GM19463 (cell line): Measurements from ENCODE around the gene RIN1.
A peak's percentile ranks its signal among the peaks of the same experiment; 100 is the strongest.

Experiments used
- ATAC-seq: cut with Tn5 transposase; IDR thresholded peaks from one replicate; pipeline ENCODE4 v1.9.1; 2021; ENCODE audit warnings: mild to moderate bottlenecking, moderate library complexity; ENCODE audit not compliant: unreplicated experiment

Gene RIN1

DNA sequence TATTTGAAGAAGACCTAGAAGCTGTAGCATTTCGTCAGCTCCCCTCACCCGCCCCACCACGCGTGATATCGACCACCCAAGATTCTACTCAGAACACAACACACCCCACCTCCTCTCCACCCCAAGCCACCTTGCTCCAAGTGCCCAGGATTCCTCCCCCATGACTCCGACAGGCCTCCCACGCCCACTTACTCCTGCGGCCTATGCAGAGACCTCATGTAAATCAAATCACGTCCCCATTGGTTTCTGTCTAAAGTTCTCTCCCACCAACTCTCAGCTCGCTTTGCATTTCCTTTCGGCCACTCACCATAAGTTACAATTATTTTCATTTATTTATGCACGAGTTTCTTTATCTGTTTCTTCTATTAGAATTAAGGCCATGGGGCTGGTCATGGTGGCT, 33.6 kb downstream of the RIN1 start:
- ATAC-seq = no peak

DNA sequence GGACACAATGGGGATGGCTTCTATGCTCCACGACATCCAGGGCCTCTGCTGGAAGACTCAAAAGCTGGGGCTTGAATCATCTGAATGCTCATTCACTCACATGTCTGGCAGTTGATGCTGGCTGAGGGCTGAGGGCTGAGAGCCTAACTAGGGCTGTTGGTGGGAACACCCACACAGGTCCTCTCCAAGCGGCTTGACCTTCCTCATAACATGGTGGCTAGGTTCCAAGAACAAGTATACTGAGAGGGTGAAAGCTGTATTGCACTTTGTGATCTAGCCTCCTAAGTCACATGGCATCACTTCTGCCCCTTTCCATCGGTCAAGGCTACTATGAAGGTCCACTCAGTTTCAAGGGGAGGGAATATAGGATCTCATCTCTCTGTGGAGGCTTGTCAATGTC, 37.0 kb downstream of the RIN1 start:
- ATAC-seq = no peak

DNA sequence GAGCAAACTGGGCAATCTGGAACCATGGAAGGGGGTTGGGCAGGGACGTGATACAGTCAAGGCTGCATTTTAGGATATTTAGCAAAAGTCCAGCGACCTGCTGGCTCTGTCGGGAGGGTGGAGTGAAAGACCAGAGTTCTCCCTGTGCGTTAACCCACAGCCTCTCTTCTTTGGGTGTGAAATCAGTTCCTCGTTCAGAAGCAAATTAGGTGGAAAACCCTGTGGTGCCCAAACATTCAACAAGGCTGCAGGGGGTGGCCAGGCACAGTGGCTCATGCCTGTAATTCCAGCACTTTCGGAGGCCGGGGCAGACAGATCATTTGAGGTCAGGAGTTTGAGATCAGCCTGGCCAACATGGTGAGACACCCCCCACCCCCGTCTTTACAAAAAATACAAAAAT, 38.6 kb downstream of the RIN1 start:
- no peak for ATAC-seq

DNA sequence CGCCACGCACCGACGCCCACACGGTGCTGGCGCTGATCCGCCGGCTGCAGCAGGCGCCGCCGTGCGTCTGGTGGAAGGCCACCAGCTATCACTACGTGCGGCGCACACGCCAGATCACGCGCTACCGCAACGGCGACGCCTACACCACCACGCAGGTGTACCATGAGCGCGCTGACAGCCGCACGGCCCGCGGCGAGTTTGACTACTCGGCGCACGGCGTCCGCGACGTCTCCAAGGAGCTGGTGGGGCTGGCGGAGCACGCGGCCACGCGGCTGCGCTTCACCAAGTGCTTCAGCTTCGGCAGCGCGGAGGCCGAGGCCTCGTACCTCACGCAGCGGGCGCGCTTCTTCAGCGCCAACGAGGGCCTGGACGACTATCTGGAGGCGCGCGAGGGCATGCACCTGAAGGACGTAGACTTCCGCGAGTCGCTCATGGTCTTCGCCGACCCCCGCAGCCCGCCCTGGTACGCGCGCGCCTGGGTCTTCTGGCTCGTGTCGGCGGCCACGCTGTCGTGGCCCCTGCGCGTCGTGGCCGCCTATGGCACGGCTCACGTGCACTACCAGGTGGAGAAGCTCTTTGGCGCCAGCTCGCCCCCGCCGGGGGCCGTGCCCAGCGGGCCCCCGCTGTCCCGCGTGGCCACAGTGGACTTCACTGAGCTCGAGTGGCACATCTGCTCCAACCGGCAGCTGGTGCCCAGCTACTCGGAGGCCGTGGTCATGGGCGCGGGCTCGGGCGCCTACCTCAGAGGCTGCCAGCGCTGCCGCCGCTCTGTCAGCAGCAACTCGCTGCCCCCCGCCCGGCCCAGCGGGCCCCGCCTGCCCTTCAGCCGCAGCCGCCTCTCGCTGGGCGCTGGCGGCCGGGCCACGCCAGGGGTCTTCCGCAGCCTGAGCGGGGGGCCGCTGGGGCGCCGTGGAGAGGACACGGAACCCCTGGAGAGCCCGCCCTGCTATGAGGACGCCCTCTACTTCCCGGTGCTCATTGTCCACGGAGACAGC, 41.3 kb downstream of the RIN1 start:
- ATAC-seq = no peak

DNA sequence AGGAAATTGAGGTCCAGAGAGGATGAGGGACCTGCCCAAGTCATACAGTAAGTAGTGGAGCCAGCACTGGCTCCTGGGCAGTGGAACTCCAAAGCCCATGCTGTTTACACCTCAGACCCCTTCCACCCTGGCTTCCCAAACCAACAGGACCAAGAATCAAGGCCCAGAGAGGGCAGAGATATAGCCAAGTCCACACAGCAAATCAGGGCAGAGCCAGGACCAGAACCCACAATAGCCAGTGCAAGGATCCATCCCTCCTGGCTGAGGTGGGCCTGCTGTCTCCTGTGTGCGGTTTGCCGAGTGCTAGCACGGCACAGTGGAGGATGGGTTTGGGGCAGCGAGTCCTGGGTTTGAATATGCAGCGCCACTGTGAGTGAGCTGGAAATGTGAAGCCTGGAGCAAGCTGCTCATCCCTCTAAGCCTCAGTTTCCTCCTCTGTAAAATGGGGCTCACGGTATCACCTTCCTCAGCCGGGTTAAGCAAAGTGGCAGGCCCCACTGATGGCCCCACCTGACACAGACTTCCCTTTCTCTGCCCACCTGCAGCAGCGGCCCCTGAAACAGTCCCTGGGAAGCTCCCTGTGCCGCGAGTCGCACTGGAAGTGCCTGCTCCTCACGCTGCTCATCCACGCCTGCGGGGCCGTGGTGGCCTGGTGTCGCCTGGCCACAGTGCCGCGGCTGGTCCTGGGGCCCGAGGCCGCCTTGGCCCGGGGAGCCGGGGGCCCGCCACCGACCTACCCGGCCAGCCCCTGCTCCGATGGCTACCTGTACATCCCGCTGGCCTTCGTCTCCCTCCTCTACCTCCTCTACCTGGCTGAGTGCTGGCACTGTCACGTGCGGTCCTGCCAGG, 42.2 kb downstream of the RIN1 start:
- ATAC-seq = no peak

DNA sequence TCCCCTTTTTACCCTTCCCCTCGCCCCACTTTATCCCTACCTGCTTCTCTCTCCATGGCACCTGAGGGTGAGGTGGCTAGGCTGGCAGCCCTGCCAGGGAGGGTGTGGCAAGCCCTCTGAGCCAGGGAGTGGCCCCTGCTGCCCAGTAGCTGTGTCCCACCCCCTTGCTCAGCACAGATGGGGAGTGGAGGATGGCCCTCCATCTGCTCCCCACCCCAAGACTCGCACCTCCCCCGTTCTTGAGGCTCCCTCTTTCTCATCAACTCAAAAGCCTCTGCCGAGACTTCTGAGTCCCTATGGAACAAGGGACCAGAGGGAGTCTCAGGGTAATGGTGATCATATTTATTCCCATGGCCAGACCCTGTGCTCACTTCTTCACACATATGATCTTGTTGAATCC, 42.9 kb downstream of the RIN1 start:
- no peak for ATAC-seq

DNA sequence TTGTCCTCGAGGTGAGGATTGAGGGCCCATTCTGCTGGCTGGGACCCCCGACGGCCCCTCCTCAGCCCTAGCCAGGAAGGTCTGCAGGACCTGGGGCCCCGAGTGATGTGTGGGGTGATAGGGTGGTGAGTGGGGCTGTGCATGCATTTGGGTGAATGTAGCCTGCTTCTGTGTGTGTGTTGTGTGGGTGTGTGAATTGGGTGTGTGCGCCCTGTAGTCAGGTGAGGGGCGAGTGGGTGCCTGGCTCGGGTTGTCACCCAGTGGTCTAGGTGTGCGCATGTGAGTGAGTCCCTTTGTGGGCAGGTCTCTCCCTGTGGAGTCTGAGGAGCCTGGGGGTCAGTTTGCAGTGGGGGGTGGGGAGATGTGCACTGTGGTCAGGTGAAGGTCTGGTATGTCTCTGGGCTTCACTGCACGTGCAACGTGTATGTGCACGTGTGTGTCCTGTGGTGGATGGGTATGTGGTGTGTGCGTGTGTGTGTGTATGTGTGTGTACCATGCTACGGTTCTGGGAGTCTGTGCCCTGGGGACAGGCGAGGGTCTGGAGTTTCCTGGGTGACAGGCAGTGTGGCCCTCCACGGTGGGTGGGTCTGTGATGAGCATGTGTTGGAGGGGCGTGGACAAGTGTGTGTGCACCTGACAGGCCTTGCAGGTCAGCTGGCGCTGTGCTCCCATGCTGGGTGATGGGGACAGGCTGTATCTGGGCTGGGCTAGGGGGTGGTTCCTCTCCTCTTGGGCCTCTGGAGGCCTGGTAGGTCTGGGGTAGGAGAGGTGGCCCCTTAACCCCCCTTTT, 43.5 kb downstream of the RIN1 start:
- ATAC-seq = no peak

DNA sequence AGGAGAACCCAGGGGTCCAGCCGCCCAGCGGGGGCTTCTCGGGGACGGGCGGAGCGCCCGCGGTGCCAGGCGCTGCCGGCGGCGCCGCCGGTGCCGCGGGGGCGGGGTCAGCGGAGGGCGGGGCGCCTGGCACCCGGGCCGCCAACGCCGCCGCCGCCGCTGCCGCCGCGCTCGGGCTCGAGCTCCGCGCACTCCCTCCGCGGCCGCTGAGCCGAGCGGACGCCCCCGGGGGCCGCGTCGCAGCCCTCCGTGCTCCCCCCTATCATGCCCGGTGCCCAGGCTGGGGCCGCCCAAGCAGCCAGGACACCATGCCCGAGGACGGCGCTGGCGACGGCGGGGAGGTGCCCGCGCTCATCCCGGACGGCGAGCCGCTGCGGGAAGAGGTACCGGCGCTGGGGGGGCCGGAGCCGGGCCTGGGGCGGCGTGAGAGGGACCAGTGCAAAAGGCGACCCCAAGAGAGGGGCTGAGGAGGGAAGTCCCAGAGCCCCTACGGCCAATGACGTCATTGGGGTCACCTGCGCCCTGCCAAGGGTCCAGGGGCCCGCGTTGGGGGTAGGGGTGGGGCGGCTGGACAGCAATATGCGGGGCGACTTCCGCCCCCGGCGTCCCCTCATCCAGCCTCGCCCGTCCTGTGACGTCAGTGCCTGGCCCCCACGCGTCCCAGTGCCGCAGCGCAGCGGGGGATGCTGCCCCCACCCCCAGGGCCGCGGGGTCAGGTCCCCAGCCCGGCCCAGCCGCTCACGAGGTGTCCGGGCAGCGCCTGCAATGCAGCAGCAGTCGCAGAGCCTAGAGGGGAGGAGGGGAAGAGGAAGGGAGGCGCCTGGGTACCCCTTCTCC, 44.3 kb downstream of the RIN1 start, which contains the start of gene TMEM151A:
Gene TMEM151A, plus strand, starts transcription at position 189 of the 837 bp plus-strand sequence. Its CDS starts 120 bp downstream, at position 309.
- ATAC-seq = no peak

DNA sequence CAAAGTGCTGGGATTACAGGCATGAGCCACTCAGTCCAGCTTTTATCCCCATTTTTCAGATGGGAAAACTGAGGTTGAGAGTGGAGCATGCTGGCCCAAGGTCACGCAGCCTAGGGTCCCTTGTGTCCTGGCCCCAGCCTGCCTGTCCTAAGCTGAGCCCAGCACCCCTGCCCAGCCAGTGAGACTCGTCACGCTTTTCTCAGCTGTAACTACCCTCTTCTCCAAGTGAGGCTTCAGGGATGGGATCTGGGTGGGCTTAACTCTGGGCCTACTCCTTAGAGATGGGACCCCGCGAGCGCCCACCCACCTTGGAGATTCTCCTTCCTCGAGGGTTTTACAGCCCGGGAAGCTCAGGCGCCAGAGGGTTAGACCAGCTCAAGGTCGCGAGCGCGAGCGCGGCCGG, 44.9 kb downstream of the RIN1 start:
- no peak for ATAC-seq

DNA sequence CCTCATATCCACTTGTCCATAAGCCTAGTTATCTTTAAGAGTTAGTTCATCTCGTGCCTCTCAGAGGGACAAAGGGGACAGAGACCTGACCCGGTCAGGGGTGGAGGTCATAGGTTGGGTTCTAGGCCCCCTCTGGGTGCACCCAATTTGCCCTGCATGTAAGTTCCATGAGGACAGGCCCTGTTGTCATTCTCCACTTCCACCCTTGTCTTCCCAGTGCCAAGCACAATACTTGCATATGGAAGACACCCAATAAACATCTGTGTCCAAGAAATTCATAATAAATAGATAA, 46.0 kb downstream of the RIN1 start:
- ATAC-seq = no peak

DNA sequence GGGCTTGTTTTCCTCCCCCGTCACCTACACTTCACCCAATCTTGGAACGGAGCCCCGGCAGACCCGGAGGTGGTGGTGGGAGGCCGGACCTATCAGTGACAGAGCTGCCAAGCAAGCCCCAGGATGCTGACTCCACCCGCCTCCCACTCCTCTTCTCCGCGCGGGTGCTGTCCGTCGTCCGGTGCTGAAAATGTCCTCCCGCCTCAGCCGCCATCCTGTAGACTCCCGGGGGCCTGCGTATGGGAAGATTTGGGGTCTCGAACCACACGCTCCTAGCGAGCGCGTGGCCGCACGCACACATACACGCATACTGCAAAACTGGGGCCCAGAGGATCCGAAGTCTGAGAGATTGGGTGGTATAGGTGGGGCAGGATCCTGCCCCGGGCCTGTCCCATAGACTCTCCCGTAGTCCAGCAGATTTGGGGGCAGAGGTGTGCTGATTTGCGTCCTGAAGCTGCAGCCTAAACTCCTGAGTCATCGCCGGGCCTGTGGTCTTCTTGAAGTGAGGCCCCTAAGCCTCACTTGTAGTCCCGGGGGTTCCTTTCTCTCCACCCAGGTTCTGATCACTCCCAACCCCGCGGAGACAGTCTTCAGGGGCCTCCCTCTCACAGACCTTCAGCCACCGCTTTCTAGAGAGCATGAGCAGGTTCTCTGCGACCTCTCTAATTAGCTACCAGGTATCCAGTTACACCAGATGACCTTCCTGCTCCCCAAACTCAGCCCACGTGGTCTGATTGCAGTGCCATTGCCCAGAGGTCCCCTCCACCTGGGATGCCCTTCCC, 46.5 kb downstream of the RIN1 start:
- peak; percentile 31 for ATAC-seq

DNA sequence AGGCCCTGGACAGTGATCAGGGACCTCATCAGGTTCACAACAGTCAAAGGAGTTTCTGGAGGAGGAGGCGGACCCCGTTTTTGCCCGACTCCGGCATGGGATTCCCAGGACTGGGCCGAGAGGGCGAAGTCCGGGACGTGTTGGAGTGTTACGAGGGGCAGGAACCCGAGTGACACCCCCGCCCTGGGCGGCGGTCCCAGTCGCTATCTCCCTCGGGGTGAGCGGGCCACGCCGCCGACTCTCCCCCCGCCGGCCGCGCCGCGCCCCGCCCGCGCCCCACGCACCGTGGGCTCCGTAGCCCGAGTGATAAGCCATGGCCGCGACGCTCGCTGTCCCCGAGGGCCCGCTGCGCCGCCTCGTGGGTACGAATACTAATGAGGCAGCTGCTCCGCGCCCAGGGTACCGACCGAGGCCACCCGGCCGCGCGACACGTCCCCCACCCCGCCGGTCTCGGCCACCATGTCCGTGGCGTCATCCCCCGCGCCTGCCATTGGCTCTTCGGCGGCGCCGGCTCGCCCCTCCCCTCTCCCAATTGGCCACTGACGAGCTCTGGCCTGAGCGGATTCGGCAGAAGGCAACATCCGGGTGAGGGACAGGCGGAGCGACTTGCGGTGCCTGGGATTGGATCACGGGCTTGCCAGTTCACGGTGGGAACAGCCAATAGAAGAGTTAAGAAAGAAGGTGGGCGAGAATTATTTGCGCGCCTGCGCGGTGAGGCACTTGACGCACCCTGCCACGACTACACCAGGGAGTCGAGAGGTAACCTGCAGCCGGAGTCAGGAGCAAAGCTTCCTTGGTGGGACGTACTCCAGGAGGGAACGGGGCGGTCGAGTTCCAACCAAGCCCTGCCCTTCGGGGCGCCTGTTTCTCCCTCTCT, 47.3 kb downstream of the RIN1 start, which contains the start of gene YIF1A:
Gene YIF1A, minus strand, starts transcription at position 473 of the 877 bp plus-strand sequence. Its CDS starts 158 bp downstream, at position 315.
- ATAC-seq = peak; percentile 90

DNA sequence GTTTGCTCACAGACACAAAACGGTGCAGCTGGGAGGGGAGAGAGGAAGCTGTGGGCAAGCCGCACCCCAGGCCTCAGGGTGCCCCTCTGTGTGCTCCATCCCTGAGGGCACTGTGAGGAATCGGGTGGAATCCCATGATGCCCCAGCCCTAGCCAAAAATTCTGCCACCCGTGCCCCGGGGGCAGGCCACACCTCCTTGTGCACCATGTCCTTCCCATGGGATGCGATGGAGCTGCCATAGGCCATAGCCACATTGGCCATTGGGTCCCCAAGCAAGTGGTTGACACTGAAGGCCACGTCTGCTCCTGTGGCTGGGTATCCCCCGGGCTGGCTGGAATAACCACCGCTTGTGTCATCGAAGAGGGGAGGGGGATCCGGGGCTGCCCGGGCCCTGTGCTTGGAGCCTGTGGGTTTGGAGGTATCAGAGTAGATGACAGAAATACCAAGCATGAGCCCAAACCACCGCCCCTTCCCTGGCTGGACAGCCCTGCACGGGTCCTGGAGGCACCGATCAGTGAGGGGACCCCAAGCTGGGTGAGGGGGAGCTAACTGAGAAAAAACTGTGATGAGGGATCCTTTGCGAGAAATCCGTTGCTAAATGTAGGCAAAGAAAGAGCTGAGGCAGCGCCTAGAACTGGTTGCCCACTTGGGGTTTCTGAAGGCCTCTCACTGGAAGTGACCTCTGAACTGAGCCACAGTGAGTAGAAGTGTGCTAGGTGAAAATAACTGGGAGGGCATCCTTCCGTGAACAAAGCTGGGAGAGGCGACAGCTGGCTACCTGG, 48.2 kb downstream of the RIN1 start:
- no peak for ATAC-seq

DNA sequence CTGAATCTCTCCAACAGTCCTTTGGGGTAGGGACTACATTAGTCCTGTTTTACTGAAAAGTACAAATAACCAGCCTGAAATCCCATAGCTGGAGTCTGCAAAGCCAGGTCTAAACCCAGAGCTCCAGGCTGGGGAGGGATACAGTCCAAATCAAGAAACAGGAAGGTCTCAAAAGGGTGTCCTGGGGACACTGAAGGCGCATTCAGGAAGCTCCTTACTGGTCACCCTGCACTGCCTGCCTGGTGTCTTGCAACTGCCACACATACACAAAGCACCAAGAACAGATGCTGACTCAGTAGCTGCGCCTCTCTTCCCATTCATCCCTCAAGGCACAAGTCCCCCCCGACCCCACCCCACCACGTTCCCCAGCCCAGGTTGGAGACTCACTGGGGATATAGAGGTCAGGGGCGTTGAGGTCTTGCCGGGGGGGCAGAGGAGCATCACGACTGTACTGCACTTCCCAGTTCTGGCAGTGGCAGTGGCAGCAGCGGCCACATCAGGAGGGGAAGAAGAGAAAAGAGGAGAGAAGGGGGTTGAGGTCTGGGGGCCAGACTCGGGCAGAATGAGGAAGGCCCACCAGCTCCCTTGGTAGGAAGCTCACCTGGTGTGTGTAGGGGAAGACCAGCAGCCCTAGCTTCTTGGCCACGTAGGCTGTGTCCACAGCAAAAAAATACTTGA, 48.9 kb downstream of the RIN1 start:
- ATAC-seq = no peak

DNA sequence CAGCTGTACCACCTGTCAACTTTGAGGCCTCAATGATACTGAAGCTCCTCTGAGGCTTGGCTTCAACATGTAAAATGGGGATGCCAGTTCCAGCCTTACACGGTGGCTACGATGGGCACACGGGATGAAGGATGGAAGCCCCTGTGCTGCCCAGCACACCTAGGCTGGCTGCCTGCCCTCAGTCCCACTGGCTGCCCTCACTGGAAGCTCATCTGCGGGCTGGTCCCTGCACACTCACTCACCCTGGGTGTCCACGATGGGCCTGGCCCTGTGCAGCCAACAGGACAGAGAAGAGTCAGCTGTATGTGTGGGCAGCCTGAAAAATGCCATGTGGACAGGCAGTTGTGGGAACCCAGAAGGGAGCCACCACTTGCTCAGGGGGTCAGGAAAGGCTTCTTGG, 49.5 kb downstream of the RIN1 start:
- ATAC-seq = no peak

DNA sequence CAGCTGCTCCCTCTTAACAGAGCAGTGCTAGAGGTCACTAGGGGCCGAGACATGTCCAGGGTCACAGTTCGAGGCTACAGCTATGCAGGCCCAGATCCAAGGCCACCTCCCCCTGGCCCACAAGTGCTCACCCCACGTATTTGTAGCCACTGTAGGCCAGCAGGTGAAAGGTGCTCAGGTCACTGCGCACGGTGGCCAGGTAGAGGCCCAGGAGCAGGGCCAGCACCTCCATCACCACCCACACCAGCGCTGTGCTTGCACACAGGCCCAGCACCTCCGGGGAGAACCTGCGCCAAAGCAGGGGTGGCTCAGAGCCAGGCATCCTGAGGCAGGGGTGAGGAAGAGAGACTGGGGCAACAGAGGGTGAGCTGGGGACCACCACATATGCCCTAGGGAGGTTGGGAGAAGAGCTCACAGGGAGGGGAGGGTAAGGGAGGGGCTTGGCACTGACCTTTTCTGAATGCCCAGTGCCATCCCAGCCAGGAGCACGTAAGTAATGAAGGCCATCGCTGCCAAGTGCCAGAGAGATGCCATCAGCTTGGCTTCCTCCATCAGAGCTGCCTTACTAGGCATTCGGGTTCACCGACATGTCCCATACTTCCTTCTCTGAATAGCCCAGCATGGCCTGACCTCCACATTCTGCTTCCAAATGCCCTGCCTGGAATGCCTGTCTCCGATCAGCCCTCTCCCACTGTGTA, 50.8 kb downstream of the RIN1 start:
- no peak for ATAC-seq
